ENCODE measurements around the gene MROH2B.

The MROH2B gene

GRCh38 chr5:41071242-41071641, at the start of gene MROH2B:
Gene MROH2B, minus strand, starts transcription at chr5:41071342. Its CDS starts 490 bp downstream, at chr5:41070852.
- DNase-seq (ENCODE audit: low spot score) = no peak

DNA sequence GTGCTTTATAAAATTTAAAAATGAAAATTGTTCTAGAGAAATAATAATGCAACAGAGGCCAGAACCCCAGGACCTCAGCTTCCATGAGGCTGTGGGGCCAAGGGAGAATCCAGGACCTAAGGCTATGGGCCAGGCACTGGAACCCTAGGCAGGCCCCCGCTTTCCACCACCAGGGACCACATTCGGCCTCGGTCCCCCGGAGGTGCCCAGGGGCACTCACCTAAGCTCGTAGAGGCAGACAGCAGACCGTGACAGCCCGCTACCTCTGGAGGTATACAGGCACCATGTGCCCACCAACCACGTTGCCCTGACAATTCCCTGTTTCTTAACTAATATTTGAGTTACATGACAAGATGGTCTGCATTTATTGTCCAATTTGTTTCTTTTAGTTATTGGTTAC, 49.5 kb upstream of the MROH2B start:
- DNase-seq (ENCODE audit: low spot score) = no peak

GRCh38 chr5:41118177-41118576, 47.0 kb upstream of the MROH2B start:
- no peak for DNase-seq (ENCODE audit: low spot score)

DNA sequence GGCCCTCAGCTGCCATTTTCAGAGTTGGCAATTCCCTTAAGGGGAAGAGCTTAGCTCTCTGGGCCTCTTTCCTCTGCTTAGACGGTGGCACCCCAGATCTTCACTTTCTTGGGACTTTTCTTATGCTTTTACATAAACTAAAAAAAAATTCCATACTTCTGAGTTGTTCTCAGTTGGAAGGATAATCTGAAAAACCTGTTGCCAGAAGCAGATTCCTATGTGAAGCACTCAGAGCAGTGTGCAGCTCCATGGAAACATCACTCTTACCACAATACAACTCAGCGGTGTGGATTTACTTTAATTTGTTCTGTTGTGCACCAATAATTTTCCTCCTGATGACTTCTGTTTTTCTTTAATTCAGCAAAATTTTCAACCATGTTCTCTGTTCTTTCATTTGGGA, 44.1 kb upstream of the MROH2B start:
- DNase-seq (ENCODE audit: low spot score) = no peak

GRCh38 chr5:41112486-41113455, 41.6 kb upstream of the MROH2B start:
- no peak for DNase-seq (ENCODE audit: low spot score)

- no peak for DNase-seq (ENCODE audit: low spot score)
Observed at GRCh38 chr5:41109186-41109585, 38.0 kb upstream of the MROH2B start.

DNA sequence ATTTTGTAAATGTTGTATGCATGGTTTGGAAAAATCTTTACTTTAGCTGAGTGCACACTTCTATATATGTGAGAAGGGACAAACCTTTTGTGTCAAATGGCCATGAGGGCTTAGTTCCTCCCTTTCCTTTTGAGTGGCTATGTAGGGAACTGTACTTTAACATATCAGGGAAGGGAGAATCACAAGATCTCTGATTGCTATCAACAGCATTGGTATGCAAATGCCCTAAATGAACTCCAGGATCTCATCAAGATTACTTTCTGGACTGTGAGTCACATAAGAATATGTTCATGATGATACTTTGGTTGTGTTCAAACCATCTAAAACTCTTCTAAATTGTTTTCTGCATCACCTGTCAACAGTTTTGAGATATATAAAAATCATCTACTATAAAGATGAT, 31.2 kb upstream of the MROH2B start:
- no peak for DNase-seq (ENCODE audit: low spot score)

GRCh38 chr5:41097642-41098041, 26.5 kb upstream of the MROH2B start:
- no peak for DNase-seq (ENCODE audit: low spot score)

DNA sequence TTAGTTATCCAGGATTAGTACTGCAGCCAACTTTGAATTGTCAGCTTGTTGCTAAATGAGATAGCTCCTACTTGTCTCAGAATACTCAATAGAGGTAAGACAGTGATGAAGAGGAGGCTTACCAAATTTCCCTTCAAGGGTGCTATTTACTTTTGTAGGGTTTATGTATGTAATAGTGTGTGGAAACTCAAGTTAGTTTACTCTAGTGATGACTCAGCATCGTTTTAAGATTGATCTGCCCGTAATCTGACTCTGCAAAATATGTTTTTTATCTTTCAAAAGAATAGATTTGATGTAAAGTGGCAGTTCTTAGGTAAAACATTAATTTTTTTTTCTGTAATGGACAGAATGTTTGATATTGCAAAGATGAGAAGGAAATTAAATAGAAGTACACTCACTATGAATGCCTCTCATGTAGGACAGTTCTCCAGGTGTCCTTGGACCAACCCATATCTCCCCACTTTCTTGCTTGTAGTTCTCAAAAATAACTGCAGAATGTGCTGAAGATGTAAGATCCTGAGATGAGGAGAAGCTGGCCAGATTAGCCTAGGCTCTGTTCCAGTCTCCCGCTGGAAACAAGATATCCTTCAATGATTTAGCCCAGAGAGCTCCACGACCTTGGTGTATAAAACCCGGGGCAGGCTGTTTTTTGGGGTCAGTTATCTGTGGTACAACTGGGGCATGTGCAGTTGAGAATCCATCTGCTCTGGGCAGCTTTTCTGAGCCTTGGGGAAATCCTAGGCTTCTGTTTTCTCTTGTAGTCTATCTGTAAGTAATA, 24.4 kb upstream of the MROH2B start:
- no peak for DNase-seq (ENCODE audit: low spot score)

GRCh38 chr5:41094871-41095270, 23.7 kb upstream of the MROH2B start:
- DNase-seq (ENCODE audit: low spot score) = peak; percentile 45

GRCh38 chr5:41093803-41094202, 22.7 kb upstream of the MROH2B start:
- no peak for DNase-seq (ENCODE audit: low spot score)

DNA sequence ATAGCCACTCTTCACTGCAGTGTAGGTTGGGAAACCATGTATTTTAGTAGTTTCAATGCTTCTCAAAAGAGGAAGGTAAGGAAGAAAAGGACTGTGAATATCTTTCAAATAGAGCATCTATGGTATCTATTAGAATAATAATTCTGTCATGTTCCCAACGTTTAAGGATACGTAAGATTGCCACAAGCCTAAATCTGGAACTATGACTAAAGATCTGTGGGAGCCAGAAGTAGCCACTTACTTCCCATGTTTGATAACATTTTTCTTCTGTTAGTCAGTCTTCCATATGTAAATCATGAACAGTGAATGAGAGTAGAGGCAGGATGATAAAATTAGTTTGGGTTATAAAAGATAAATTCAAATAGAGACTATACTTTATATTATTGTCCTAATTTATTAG, 16.3 kb upstream of the MROH2B start:
- DNase-seq (ENCODE audit: low spot score) = no peak

GRCh38 chr5:41083306-41083705, 12.2 kb upstream of the MROH2B start:
- no peak for DNase-seq (ENCODE audit: low spot score)

DNA sequence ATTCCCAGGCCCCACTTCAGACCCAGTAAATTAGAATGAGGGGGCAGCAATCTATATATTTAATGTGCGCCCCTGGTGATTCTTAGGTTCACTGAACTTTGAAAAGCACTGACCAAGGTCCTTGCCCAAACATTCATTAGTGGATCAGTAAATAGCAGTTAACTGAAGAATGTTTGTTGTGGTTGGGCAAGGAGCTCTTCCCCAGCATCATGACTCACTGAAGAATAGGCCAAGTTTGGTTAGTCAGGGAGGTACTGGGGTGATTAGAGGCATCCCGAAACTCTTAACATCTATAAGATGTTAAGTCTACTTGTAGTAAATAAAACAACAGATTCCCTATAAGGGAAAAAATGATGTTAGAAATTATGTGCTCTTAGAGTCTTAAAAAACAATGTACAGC, 833 bp upstream of the MROH2B start:
- DNase-seq (ENCODE audit: low spot score) = no peak

- no peak for DNase-seq (ENCODE audit: low spot score)
Observed at GRCh38 chr5:41067714-41068568, 3.2 kb downstream of the MROH2B start.

DNA sequence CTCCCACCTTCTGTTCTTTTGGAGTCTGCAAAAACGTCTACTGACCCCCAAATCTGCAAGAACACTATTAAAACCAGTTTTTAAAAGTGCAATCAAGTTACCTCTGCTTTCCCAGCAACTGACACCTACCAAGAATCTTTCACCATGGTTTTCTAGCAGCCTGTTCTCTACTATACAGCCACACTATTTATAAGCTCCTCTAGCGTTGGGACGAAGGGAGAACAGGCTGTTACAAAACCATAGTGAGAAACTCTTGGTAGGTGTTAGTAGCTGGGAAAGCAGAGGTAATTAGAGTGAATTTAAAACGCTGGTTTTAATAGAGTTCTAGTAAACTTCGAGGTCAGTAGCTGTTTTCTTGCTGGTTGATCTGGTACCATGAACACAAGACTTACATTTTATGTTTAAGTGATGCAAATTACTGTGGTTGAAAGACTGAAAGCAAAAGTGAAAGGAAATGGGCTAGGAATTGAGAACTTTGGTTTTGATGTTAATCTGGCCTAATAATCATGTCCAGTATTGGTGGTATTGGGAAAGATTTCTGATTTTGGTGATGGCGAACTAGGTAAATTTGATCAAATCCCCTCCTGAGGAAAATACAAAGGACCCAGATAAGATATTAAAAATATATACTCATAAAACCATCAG, 5.3 kb downstream of the MROH2B start:
- no peak for DNase-seq (ENCODE audit: low spot score)

DNA sequence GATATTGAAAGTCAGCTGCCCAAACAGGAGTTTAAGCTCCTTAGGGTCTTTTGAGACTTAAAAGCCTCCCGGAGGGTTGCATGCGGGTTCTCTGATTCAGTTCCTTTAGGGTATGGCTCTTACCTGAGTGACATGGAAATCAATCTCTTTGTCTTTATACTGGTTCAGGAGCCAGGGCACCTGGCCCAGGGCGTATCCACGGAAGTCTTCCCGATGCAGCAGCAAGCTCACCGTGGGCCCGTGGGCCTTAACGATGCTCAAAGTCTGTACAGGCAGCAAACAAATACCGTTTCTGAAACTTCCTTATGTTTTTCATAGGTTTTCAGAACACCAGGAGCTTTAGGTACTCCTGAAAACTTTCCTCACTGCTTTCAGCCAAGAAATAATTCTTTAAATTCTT, 13.2 kb downstream of the MROH2B start:
- DNase-seq (ENCODE audit: low spot score) = no peak

DNA sequence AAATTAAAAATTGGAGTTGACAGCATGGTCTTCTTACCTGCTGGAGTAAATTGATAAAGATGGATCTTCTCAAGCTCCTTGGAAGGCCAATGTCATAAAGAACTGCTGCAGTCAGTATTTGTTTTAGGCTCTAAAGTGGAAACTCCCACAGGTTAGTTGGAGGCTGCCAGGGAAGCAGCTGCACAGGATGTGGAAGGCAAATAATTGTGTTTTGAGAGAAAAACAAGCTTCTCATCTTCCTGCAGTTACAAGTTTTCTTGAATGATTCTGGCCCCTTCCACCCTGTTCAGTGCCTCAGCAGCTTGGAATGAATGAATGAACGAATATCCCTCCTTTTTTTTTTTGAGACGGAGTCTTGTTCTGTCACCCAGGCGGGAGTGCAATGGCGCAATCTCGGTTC, 13.9 kb downstream of the MROH2B start:
- no peak for DNase-seq (ENCODE audit: low spot score)

DNA sequence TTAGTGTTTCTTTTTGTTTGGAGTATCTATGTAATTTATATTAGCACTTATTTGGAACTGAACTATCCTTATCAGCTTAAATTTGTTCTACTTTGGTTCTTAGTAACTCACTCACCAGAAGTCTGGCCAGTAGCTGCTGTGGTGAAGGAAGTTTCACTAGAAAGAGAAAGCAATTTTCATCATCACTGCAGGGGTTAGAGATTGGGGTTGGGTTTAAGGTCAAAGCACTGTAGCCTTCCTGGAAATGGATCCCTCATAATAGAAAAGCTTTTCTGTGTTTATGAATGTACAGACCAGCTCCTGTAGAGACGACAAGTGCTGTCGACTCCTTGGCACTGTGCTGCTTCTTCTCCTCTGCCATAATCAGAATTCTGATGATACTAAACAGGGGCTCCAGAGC, 22.2 kb downstream of the MROH2B start:
- DNase-seq (ENCODE audit: low spot score) = no peak

DNA sequence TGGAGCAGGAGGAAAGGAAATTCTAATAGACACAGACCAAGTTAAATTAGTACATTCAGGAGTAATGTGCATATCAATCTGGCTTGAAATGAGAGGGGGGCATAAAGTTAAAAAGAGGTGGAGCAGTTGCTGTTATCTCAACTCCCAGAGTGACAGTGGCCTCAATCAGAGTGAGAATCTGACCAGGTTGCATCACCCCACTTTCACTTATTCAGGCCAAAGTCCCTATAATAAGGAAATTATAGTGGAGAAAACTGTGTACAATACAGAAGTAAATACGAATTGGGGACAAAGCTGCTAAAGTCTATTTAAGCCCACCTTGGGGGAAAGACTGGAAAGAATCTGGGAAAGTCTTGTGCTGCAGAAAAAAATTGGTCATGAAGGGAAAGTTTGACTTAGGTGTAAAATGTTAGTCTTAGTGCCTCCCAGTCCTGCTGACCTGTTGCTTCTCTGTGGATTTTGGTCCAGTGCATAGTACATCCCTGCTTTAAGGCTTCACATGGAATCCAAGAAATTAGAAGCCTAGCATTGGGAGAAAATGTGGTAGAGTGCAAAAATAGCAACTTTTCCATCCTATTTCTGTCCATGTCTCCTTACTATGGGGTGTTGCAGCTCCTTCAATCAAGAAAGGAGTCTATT, 27.9 kb downstream of the MROH2B start:
- DNase-seq (ENCODE audit: low spot score) = no peak

DNA sequence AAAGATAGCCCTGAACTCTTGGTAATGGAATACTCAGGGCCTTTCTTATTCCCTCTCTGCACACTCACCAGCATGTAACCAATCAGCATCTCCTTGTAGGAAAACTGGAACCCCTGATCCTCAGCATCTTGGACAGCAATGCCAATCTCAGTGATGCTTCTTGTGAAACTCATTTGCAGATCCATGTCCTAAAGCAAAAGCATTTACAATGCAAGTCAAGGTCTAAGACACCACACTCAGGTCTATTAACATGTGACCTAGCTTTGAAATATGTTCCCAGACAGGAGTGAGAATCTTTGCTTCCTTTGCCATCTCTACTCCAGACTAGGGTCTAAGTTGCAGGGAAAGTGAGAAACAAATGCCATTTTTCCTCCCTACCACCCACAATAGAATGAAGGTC, 38.2 kb downstream of the MROH2B start:
- no peak for DNase-seq (ENCODE audit: low spot score)

Data from COLO829 (cell line).